DMS 273 (cell line): Measurements from ENCODE around the gene RGSL1.

Experiments
- DNase-seq: peaks from one replicate; lab custom pipeline; 2025; ENCODE audit not compliant: unreplicated experiment; lab: John Stamatoyannopoulos, UW

Gene RGSL1

DNA sequence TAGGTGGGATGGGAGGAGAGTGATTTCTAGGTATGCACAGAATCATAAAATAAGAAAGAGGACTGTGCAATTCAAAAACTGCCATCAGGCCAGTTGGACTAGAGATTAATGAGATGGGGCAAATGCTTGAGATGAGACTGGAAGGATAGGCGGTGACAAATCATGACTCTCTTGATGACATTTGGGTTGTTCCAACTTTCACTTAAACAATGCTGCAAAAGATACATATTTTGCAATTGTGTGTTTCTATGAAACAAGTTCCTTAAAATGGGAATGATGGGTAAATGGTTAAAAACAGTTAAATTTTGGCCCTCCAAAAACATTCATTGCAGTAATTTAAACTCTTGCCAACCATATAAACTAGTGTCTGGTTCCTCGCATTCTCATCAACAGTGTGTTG, 84.0 kb downstream of the RGSL1 start:
- no peak for DNase-seq

GRCh38 chr1:182549346-182549745, 99.4 kb downstream of the RGSL1 start:
- DNase-seq, result no peak

- no peak for DNase-seq
Observed at GRCh38 chr1:182549811-182550210, 99.9 kb downstream of the RGSL1 start.

- no peak for DNase-seq
Observed at GRCh38 chr1:182552527-182552926, 102.6 kb downstream of the RGSL1 start.

GRCh38 chr1:182555493-182555892, 105.5 kb downstream of the RGSL1 start:
- no peak for DNase-seq

DNA sequence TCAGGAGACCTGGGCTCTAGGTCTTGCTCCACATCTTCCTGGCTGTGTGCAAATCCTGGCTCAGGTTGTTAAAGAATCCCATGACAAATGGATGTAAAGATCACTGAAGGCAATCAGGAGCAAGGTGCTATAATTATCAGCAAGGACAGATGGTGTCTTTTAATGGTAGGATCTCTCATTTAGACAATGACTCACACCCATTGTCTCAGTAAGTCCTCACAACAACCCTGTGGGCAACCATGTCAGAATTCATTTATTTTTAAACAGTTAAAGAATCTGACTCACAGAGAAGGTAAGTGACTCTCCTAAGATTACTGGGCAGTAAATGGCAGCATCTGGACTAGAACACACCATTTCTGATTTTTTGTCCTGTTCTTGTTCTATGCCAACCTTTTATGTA, 106.3 kb downstream of the RGSL1 start:
- DNase-seq, result no peak

DNA sequence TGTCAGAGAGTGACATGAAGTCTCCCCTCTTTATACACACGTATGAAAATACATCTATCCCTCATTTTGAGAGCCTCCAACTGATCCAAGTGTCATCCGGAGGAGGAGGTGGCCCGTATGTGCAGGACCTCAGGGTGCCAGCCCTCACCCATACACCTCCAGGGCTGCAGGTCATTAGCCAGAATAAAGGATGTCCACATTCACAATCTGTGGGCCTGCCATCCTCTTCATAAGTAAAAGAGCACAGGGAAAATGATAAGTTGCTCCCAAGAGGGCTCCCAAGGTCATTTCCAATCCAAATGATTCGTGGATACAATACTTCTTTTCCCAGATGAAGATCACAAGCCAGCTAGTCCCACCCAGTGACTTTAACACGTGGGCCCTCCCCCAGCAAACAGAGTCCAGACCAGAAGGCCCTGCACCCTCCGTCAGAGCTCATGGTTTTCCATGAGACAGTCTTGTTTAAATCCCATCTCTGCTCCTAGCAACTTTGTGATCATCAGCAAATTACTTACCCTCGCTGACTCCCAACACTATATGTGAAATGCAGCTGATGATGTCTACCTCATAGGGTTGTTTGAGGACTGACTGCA, 110.5 kb downstream of the RGSL1 start:
- DNase-seq, result no peak

DNA sequence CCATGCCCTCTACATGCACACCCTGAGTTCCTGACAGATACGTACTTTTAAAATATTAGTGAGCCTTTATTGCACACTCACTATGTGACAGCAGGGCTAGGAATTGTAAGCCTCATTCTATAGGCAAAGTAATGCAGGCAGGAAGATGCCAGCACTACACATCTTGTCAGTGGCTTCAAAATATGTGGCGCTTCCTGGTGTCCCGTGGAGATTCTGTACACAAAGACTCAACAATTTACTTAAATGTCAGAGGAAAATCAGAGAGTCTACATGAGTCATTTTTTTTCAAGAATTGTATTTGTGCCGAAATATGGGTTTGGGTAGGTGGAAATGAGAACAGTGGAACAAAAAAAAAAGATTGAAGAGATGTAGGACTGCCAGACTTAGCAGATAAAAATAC, 111.5 kb downstream of the RGSL1 start:
- no peak for DNase-seq

- DNase-seq, result no peak
Observed at GRCh38 chr1:182563095-182563494, 113.1 kb downstream of the RGSL1 start.

DNA sequence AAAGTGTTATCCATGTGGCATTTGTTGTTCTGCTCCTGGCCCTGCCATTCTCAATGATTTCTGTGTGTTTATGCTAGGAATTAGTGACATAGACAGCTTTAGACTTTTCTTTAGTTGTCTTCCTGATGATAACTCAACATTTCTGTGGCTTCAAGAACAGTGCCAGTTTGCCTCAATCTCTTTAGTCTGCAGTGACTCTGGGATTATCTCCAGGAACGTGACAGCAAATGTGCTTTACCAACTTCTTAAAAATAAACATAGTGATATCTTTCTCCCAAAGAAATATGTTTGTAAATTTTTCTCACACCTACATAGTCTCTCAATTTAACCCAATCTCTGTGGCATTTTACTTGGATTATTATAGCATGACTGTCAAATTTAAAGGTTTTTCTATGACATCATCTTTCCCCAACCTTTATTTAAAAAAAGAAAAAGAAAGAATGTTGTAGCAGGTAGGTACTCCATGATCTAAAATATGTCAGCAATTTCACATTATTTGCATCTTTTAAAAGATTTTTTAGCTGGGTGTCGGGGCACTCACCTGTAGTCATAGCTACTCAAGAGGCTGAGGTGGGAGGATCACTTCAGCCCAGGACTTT, 114.6 kb downstream of the RGSL1 start:
- no peak for DNase-seq

- no peak for DNase-seq
Observed at GRCh38 chr1:182565537-182565936, 115.6 kb downstream of the RGSL1 start.

DNA sequence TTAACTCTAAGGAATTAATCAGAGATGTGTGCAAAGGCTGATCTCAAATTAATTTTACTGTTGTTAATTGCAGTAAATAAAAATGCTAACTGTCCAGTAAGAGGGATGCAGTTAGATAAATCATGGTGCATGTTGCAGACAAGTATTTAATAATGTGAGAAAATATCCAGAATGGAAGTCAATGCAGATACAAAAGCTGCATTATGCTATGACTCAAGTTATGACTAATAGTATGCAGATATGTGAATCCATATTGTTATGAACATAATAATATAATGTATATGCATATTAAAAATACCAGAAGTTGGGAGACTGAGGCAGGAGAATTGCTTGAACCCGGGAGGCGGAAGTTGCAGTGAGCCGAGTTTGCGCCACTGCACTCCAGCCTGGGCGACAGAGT, 117.7 kb downstream of the RGSL1 start:
- DNase-seq, result no peak

GRCh38 chr1:182568647-182569284, 118.8 kb downstream of the RGSL1 start:
- no peak for DNase-seq

DNA sequence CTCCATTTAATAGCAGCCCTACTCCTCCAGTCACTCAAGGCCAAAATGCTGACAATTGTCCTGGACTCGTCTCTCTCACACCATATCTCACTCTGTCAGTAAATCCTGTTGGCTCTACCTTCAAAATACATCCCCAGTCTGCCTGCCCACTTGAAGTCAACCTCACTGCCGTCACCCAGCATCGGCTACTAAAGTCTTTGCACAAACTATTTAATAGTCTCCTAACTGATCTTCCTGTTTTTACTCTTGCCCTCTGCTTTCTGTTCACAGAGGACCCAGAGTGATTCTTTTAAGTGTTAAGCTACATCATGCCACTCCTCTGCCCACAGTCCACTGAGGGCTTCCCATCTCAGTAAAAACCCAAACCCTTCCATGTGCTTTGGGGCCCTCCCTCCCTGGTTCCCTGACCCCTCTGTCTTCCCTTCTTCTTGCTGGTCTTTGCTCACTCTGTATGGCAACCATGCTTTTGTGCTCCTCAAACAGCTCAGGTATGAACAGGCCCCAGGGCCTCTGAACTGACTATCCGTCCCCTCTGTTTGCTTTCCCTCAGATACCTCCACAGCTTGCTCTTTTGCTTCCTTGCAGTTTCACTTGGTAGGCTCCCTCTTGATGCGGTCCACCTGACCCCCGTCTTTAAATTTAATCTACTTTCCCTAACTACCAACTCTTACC, 120.1 kb downstream of the RGSL1 start:
- DNase-seq, result no peak

DNA sequence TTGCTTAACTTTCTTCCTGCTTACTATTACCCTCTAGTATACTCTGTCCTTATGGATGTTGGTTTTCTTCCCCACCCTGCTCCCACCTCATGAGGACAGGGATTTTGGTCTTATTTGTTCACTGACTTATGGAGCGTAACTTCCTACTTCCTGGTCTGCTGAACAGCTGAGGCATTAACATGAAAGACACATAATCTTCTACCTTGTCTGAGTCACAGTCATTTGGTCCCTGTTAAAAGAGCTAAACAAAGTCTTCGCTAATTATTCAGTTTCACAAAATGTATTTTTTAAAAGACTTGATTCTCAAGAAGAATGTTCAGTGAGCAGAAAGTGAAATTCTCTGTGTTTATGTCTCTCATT, 120.6 kb downstream of the RGSL1 start:
- DNase-seq, result no peak

- DNase-seq, result no peak
Observed at GRCh38 chr1:182574156-182574555, 124.2 kb downstream of the RGSL1 start.

DNA sequence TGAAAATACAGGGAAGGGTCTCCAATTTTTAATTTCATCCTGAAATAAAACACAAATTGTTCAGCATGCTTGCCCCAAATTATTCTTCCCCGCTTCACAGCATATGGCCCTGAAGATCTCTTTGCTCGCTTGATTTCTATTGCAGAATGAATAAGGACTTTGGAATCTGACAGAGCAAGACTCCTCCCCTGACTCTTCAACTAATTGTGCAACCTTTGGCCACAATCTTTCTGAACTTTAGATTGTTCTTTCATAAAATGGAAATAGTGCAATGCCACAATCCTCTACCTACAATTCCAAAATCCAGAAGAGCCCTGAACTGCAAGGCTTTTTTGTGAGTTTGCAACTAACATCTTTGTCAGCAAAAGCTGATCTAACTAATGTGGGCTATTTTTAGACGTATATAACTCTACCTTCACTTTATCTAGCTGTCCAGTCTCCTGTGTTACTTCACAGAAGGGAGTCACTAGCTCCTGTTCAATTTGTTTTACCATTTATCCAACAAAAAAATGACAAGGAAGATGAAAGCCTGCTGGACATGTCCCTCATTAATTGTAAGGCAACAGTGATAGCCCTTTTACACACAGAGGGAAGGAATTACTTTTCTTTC, 125.7 kb downstream of the RGSL1 start:
- DNase-seq, result no peak

DNA sequence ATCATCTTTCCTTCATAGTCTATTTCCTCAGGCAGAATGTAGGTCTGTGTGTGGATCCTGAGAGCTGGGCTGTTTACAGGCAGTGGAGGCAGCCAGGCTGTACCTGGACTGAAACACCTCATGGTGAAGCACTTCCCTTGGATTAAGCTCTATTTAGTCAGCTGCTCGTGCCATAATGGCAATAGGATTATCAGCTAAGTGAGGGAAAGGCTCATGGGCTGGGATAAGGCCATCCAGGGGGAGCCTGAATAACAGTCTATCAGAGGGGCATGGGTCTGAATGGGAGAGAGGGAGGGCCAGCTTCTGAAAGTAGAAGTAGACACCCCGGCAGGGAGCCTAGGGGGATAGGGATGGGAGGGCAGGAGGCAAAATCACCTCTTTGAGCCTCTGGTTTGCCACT, 130.8 kb downstream of the RGSL1 start:
- DNase-seq, result no peak

GRCh38 chr1:182584746-182585145, 134.8 kb downstream of the RGSL1 start:
- DNase-seq, result no peak

- DNase-seq, result no peak
Observed at GRCh38 chr1:182586380-182586779, 136.4 kb downstream of the RGSL1 start.

DNA sequence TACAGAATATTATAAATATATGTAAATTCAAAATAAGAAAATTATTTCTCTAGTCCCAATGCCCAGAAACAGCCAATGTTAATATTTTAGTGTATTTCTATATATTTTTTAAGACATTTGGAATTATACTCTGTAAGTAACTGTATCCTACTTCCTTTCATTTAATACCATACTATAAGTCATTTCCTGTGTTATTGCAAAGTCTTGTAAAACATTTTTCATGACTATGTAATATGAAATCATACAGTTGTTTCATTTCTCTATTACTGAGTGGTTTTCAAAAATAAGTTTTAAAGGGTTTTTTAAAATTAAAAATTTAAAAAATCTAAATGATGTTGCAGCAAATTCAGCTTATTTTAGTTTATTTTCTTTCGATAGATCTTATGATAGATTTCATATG, 137.1 kb downstream of the RGSL1 start:
- no peak for DNase-seq
